CD14-positive monocyte (primary cell): Measurements from ENCODE around the gene CDH11. TPM values are rescaled to one million over a fixed set of nuclear protein-coding genes. Genes with fewer than 3 reads are reported as not detected.

Source experiments
- DNase-seq, 3 donors: peaks; one replicate each; pipeline ENCODE4 v3.0.0-alpha.2; 2011 to 2022
- H2AFZ ChIP-seq: 2 replicates; pipeline ENCODE4 v1.6.0; 2012; ENCODE audit warnings: mild to moderate bottlenecking, low read depth, low read length, inconsistent platforms; ENCODE audit not compliant: insufficient read depth, poor library complexity, severe bottlenecking
- H3K27ac ChIP-seq, 2 donors: 1 replicate in 1 of 2; 2 replicates in 1 of 2; pipeline ENCODE4 v1.5.1; 2012 to 2013; ENCODE audit warnings: low read length in 2 of 2, control low read depth in 1 of 2, inconsistent platforms in 1 of 2, low read depth in 1 of 2, mild to moderate bottlenecking in 1 of 2
- H3K27me3 ChIP-seq, 2 donors: one replicate each; pipeline versions ENCODE4 v1.6.0 to v1.6.1; 2011 to 2013; ENCODE audit warnings: low read length in 2 of 2; ENCODE audit not compliant: control insufficient read depth in 2 of 2, insufficient read depth in 2 of 2
- H3K36me3 ChIP-seq, 2 donors: replicated peaks in 1 of 2; 1 replicate in 1 of 2; 2 replicates in 1 of 2; pipeline versions ENCODE4 v1.5.1 to v1.6.1; 2012 to 2013; ENCODE audit warnings: low read length in 2 of 2, control low read depth in 1 of 2, inconsistent platforms in 1 of 2, mild to moderate bottlenecking in 1 of 2; ENCODE audit not compliant: insufficient read depth in 2 of 2, control insufficient read depth in 1 of 2
- H3K4me1 ChIP-seq, 2 donors: 1 replicate in 1 of 2; 2 replicates in 1 of 2; pipeline versions ENCODE4 v1.5.1 to v1.6.1; 2012 to 2013; ENCODE audit warnings: low read length in 2 of 2, control low read depth in 1 of 2, inconsistent platforms in 1 of 2, mild to moderate bottlenecking in 1 of 2, moderate library complexity in 1 of 2; ENCODE audit not compliant: insufficient read depth in 2 of 2, control insufficient read depth in 1 of 2
- H3K4me2 ChIP-seq: replicated peaks from 2 replicates; pipeline ENCODE3; 2012; ENCODE audit warnings: low read length, moderate library complexity, mild to moderate bottlenecking; ENCODE audit not compliant: poor library complexity, severe bottlenecking; ENCODE audit errors: extremely low read depth
- H3K4me3 ChIP-seq, 3 experiments: fragments of 200-600 bp in 1 of 3; sonication (generic) in 1 of 3; replicated peaks in 1 of 3; 1 replicate in 2 of 3; 2 replicates in 1 of 3; pipeline ENCODE4 v1.5.1; 2011 to 2013; ENCODE audit warnings: low read length in 3 of 3, mild to moderate bottlenecking in 3 of 3, control low read depth in 2 of 3, low read depth in 2 of 3, inconsistent platforms in 1 of 3, moderate library complexity in 1 of 3
- H3K79me2 ChIP-seq: 2 replicates; pipeline ENCODE4 v1.6.0; 2012; ENCODE audit warnings: mild to moderate bottlenecking, control low read depth, inconsistent platforms, low read length, moderate library complexity; ENCODE audit not compliant: insufficient read depth
- H3K9ac ChIP-seq: 2 replicates; pipeline ENCODE4 v1.6.0; 2017; ENCODE audit warnings: low read length, mild to moderate bottlenecking; ENCODE audit not compliant: insufficient read depth, poor library complexity, severe bottlenecking
- H3K9me3 ChIP-seq, 2 donors: replicated peaks in 1 of 2; 1 replicate in 1 of 2; 2 replicates in 1 of 2; pipeline versions ENCODE4 v1.5.1 to v1.6.1; 2012 to 2013; ENCODE audit warnings: low read length in 2 of 2, control low read depth in 1 of 2; ENCODE audit not compliant: control insufficient read depth in 1 of 2, insufficient read depth in 1 of 2
- H4K20me1 ChIP-seq: 2 replicates; pipeline ENCODE4 v1.6.0; 2012; ENCODE audit warnings: mild to moderate bottlenecking, low read length, control low read depth, moderate library complexity; ENCODE audit not compliant: insufficient read depth
- H3K27ac Mint-ChIP-seq, 7 donors: one replicate each; pipeline ENCODE4 v1.8.0; 2020; ENCODE audit warnings: mild to moderate bottlenecking in 7 of 7, mixed read lengths in 7 of 7, moderate library complexity in 6 of 7, inconsistent platforms in 2 of 7
- H3K27me3 Mint-ChIP-seq, 3 donors: one replicate each; pipeline ENCODE4 v1.8.0; 2021 to 2022; ENCODE audit warnings: low read depth in 3 of 3, mild to moderate bottlenecking in 3 of 3, mixed read lengths in 3 of 3, moderate library complexity in 3 of 3, inconsistent platforms in 1 of 3
- H3K36me3 Mint-ChIP-seq, 2 donors: one replicate each; pipeline ENCODE4 v1.8.0; 2020; ENCODE audit warnings: mixed read lengths in 2 of 2, inconsistent platforms in 1 of 2, mild to moderate bottlenecking in 1 of 2
- H3K4me1 Mint-ChIP-seq: one replicate; pipeline ENCODE4 v1.8.0; 2020; ENCODE audit warnings: mild to moderate bottlenecking, mixed read lengths
- H3K4me3 Mint-ChIP-seq, 2 donors: one replicate each; pipeline ENCODE4 v1.8.0; 2020; ENCODE audit warnings: mild to moderate bottlenecking in 2 of 2, mixed read lengths in 2 of 2, moderate library complexity in 1 of 2
- H3K9me3 Mint-ChIP-seq, 7 donors: one replicate each; pipeline ENCODE4 v1.8.0; 2020 to 2022; ENCODE audit warnings: mixed read lengths in 7 of 7, mild to moderate bottlenecking in 6 of 7, moderate library complexity in 6 of 7, inconsistent platforms in 2 of 7
- CTCF ChIP-seq: fragments of 200-600 bp; IDR thresholded peaks from one replicate; pipeline ENCODE4 v1.8.0; 2022; ENCODE audit warnings: antibody characterized with exemption, mild to moderate bottlenecking
- WGBS: methylation state at CpG from one replicate; pipeline ENCODE4 v1.1.5; 2013; ENCODE audit warnings: missing lambda C conversion rate; ENCODE audit not compliant: insufficient coverage; 5-methylcytosine and 5-hydroxymethylcytosine counted together
- intact Hi-C, 2 donors: fragments of 100-400 bp; cut with micrococcal nuclease; formaldehyde crosslinking; loops; one replicate each; pipeline versions ENCODE4 v1.15.0 to v1.15.1; 2023
- polyA plus RNA-seq, 3 donors: library from polyadenylated mRNA; depleted of rRNA in 1 of 3; unstranded in 2 of 3; stranded (reverse) in 1 of 3; fragments of 300-500 nt in 2 of 3; fragments of >200 nt in 1 of 3; fragmentation: Illumina TruSeq in 2 of 3; gene quantifications; 1 replicate in 2 of 3; 2 replicates in 1 of 3; pipeline ENCODE4 v1.2.3, GENCODE V29; 2012 to 2021

The CDH11 gene
- polyA plus RNA-seq, 3 donors, result not detected

GRCh38 chr16:64933885-64934284 is 188.0 kb downstream of the CDH11 start:
- Histone ChIP-seq H2AFZ (no peak overlapping the region), H3K4me3 (no peak overlapping the region), H3K27ac (no peak overlapping the region), H3K9ac (no peak overlapping the region), H3K79me2 (no peaks in the 10 kb centered on the region), H3K9me3 (no peaks in the 10 kb centered on the region), H4K20me1 (no peaks in the 10 kb centered on the region), H3K36me3 (no peaks in the 10 kb centered on the region), H3K27me3 (no peaks in the 10 kb centered on the region), H3K4me2 (no peak overlapping the region), H3K4me1 (no peaks in the 10 kb centered on the region)
- TF ChIP-seq CTCF, result no peak
- WGBS, result no CpG with 5 or more reads among the region's 2 CpGs
- Mint-ChIP-seq H3K4me1 (no peaks in the 10 kb centered on the region), H3K4me3 (no peak overlapping the region), H3K27ac (no peak overlapping the region), H3K9me3 (peaks cover 0 to 5% (median 0%) of the 10 kb centered on the region in 7 donors), H3K36me3 (no peaks in the 10 kb centered on the region), H3K27me3 (no peaks in the 10 kb centered on the region)
- intact Hi-C loops, result no loop called here
- DNase-seq, result no peak

GRCh38 chr16:64926476-64926875 is 195.4 kb downstream of the CDH11 start:
- no peak for DNase-seq
- no peak overlapping the region for H3K4me2 ChIP-seq
- TF ChIP-seq CTCF, result no peak
- Mint-ChIP-seq H3K4me1 (no peaks in the 10 kb centered on the region), H3K27me3 (no peaks in the 10 kb centered on the region), H3K4me3 (no peak overlapping the region), H3K27ac (no peak overlapping the region), H3K9me3 (peaks cover 0 to 16% (median 3%) of the 10 kb centered on the region in 7 donors), H3K36me3 (no peaks in the 10 kb centered on the region)
- no peaks in the 10 kb centered on the region for H3K36me3 ChIP-seq
- H3K4me3 ChIP-seq, result no peak overlapping the region
- H3K79me2 ChIP-seq, result no peaks in the 10 kb centered on the region
- peaks cover 0 to 4% of the 10 kb centered on the region in 2 donors for H3K9me3 ChIP-seq
- intact Hi-C loops, result no loop called here
- H3K4me1 ChIP-seq, result no peaks in the 10 kb centered on the region
- no peak overlapping the region for H3K9ac ChIP-seq
- WGBS, result 83% methylated on average over 4 of the region's 4 CpGs
- no peaks in the 10 kb centered on the region for H3K27me3 ChIP-seq
- H4K20me1 ChIP-seq, result no peaks in the 10 kb centered on the region
- no peak overlapping the region for H3K27ac ChIP-seq
- H2AFZ ChIP-seq, result no peak overlapping the region
